ENCODE measurements around the gene ZIC3.
"Not testable (repeated sequence)": the region's sequence is repeated elsewhere in the genome, so short reads cannot be mapped to it uniquely, and the experiment has no call there.

The ZIC3 gene

DNA sequence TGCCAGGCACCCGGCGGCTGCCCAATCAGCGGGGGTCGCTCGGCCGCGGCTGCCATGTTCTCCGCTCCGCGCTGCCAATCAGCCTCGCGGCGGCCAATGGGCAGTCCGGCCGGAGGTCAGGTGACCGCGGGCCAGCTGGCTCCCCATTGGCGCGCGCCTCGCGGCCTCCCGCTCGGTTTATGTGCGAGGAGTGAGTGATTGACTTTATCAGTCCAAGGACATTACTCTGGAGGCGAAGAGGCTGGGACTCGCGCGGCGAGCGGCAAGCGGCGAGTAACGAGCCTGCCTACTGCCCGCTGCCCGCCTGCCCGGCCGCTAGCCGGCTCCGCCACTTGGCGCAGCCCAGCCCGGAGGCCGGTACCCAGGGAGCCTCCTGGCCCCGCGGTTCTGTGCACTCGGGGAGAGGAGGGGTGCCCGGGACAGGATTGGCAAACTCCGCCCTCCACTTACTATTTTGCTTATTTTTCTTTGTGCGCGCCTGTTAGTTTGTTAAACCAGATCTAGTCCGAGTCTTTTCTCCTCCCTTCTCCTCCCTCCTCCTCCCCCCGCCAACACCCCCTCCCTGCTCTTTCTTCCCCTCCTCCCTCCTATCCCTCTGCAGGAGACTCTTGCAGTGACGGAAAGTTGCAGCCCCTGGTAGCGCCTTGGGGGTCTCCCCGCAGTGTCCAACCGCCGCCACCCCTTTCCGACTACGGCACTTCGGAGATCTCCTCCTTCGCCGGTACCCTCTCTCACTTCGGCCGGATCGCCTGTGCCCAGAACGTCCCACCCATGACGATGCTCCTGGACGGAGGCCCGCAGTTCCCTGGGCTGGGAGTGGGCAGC is at the start of gene ZIC3:
Gene ZIC3 (plus strand): TSS at position 207 of the 825 bp plus-strand sequence. CDS start 565 bp downstream, at position 772.
- DNase-seq (ENCODE audit: low read depth): peak; percentile 2

DNA sequence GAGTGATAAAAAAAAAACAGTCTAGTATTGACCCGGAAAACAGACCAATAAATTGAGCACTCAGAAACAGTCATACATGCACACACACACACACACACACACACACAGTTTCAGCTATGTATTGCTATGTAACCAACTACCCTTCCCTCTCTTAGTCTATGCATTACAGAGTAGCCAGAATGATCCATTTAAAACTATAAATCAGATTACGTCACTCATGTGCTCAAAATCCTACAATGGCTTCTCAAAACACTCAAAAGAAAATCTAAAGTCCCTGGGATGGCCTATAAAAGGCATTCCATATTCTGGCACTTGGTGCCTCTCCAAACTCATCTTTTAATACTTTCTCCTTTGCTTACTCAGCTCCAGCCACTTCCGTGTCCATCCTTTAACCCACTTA is 46.5 kb upstream of the ZIC3 start:
- no peak for DNase-seq (ENCODE audit: low read depth)

DNA sequence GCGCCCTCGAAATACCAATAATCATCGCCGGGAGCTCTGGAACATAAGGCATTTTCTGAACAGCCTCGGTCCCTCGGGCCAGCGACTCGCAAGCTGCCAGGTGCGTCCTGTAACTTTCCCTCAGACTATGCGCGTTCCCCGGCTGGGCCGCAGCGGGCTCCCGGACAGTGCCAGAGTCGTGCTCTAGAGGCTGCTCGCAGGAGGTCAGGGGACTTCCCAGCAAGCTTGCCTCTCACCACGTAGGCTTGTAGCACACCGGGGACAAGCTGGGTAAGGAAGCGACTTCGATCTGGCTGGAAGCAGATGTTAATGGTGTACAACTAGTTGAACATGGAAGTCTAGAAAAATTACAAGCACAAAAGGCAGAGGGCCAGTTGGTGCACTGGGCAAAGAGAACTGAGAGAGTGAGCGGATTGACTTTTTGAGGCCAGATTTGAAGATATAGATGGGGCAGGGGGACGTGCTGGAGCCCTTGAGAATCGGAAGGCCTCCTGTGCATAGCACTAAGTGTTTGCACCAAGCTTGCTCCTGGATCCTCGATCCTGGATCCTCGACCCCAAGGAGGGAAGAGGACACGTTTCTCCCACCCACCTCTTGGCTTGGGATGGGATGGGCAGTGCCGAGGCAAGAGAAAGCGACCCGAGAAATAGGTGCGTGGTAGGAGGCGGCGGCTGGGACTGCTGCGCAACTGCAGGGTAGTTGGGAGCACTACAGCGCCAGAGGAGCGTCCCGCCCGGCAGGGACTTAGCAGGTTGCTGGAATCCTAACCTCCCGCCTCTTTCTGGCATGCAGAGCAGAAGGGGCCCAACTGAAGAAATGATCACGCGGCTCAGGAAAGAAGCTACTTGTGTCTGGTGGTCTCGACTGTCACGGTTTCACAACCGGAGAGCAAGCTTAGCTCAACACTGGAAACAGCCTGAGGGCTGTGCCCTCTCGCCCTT is 19.9 kb upstream of the ZIC3 start:
- no peak for DNase-seq (ENCODE audit: low read depth)

DNA sequence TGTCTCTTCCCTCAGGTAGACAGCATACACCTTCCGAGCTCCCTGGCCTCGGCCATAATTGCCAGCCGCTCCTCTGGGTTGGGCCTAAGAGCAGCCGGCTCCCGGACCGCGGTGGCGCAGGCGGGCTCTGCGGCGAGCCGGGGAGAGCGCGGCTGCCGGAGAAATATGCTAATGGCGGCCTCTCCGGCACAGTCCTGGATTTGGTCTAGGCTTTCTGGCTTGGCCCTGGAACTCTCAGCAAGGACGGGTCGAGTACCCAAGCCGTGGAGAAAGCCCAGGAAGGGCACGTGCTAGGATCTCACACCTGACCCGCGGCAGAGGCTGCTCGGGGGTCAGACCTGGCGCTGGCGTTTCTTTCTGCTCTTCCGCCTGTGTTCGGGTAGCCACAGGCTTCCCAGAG is 18.6 kb upstream of the ZIC3 start:
- DNase-seq (ENCODE audit: low read depth): no peak

DNA sequence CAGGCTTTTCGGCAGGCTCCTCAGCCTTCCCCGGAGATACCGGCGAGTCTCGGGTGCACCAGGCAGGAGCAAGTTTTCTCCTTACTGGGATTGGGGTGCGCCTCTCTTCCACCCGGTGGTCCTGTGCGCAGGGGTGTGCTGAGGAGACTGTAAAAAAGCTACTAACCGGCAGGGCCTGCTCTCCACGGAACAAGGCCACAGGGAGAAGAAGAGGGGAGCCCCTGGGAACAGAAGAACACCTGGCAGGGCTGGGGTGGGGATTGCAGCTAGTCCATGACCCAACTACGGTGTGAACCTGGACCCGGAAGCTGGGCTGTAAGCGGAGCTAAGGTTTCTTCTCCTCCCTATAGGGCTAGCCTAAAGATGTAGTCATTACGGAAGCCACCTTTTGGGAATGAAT is 17.7 kb upstream of the ZIC3 start:
- no peak for DNase-seq (ENCODE audit: low read depth)

DNA sequence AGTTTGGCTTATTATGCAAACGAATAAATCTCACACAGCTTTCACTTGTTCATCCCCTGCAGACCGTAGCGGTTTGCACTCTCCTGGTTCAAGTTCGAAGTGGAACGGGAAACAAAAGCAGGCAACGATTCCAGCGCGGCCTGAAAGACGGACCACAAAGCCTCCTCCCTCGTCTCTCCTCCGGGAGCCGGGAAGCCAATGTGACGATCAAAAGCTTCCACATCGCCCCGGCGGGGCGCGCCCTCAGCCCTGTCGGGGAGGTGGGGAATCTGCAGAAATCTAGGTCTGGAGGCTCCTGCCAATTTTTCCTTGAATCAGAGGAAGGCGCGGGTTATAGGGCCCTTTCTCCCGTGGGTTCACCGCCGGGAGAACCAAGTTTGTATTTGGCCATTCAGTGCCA is 16.9 kb upstream of the ZIC3 start:
- DNase-seq (ENCODE audit: low read depth): no peak

DNA sequence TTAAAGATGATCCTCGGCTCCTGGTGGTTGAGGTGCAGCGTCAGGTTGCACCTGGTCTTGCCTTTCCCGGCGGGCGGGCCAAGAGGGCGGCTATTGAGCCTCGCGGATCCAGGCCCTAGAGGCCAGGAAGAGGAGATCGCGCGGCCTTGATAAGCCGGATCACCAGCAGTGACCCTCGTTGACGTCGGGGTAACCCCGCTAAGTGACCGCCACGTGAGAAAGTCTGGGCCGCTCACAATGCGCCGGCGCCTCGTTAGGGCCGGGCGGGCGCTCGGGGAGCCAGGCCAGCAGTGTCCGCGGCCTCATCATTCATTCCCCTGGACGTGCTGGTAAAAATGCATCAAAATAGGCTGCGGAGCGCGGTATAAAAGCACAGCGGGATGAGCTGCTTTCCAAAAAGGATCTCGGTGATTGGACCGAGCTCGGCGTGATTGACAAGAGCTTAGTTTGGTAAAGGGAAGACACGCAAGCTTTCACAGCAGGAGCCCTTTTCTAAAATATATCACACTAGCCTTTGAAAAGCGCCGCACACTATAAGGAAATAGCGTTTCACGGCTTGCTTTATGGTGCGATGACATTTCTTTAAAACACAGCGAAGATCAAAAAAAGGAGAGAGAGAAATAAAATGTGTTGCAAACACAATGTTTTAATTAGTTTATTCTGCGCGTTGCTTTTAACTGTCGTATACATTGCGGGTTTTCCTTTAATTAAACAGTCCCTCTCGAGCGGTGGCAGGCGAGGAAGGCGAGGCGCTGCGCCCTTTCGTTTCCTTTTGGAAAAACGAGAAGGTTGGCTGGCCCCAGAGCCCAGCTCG is 15.9 kb upstream of the ZIC3 start:
- DNase-seq (ENCODE audit: low read depth): no peak

DNA sequence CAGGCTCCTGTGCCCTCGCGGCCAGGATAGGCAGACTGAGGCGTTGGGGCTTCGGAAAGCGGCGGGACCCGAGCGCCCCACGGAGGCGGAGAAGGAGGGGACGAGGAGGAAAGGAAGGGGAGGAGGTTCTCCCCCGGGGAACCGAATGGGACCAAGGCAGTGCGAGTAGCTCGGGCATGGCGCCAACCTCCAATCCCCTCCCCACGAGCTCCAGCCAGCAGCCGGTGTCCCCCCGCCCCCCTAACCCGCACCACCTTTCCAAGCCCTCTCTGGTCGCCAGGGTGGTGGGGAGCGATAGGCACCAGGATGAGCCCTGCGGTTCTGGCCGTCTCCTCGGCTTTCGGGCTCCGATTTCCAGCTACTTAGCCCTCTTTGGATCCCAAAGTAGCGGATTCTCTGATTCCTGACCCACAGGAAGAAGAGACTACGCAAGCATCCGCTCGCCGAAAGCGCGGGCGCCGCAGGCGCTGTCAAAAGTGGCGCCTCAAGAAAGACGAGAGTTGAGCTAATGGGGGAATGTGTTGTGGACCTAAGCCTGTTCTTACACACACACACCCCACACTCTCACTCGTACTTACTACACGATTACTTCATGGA is 15.2 kb upstream of the ZIC3 start:
- no peak for DNase-seq (ENCODE audit: low read depth)

DNA sequence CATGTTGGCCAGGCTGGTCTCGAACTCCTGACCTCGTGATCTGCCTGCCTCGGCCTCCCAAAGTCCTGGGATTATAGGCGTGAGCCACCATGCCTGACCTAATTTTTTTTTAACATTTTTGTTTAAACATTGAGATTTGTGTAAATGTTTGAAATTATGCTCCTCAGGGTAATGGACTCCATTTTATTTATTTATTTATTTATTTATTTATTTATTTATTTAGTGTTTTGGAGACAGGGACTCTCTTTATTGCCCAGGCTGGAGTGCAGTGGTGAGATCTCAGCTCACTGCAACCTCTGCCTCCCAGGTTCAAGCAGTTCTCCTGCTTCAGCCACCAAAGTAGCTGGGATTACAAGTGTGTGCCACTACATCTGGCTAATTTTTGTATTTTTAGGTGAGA is 13.8 kb upstream of the ZIC3 start:
- DNase-seq (ENCODE audit: low read depth): not testable (repeated sequence)

DNA sequence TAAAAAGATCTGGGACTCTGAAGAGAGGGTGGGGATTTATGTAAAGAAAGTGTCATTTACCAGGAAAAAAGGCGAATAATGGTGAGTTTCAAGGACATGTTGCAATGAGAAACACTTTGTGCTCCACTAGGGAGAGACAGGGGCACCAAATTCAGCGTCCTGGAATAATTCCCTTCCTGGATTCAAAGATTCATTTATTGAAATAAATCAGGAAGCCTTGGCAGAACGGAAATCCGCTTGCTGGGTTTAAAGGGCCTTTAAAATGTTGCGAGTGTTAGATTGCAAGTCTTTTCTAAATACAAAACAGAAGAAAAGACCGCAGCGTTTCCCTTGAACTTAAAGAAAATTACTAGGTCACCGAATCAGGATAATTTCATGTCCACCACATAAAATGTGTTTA is 3.8 kb upstream of the ZIC3 start:
- no peak for DNase-seq (ENCODE audit: low read depth)

DNA sequence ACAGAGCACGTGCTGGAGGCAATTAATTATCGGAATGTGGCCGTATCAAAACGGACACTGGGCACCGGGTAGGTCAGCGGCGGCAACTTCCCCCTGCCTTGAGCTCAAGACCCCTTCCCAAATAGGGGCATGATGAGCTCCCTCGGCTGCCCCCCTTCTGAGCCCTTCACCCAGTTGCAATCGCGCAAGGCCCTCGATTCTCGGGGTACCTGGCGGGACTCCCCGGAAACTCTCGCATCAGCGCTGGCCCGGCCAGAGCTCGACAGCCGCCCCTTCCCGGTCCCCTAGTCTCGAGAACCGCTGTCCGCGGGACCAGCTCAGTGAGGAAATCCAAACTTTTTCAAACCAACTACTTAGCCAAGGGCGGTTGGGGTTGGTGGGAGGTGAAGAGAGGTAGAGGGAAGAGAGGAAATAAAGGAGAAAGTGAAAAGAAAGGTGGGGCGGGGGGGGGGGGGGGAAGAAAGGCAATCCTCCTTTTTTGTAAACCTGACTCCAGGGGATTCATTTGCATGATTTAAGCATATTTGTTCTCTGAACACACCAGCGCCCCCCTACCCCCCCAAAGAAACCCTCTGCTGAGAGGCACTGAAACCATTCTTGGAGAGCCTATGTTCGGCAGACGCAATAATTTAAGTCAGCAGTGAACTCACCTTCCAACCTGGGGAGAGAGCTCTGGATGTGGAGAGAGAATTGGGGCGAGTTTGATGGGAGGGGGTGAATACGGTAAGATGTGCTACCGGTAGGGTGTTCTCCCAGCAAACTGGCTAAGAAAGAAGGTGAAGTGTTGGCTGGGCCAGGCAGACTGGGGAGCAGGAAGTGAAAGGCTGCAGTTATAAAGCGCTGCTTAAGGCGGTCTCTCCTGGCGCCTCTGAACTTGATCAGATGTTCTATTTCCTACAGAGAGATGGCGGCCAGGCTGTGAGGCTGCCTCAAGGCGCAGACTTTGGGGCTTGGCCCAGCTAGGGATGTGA is 2.0 kb upstream of the ZIC3 start:
- DNase-seq (ENCODE audit: low read depth): no peak

DNA sequence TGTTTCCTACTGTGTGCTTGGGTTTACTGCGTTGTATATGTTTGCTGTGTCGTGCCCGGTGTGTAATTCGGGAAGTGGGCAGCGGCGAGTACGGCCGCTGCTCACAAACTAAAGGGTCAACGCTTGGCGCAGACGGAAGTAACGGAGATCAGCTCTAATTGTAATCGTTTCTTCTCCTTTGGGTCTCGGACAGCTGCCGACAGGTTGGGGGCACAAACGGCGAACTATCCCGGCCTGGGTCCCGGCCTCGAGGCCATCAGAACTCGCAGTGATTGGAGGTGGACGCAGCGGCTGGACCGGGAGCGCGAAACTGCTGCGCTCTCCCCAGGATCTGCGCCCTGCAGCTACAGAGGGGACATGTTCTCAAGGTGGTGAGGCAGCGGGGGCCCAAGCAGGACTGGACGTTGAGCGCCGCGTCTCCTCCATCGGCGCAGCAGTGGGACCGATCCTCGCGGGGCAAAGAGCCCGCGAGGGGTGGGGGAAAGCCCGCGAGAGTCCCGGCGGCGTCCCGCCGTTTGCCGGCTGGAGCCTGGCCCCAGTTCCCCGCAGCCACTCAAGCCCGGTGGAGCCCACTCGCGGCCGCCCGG is 516 bp upstream of the ZIC3 start:
- no peak for DNase-seq (ENCODE audit: low read depth)

DNA sequence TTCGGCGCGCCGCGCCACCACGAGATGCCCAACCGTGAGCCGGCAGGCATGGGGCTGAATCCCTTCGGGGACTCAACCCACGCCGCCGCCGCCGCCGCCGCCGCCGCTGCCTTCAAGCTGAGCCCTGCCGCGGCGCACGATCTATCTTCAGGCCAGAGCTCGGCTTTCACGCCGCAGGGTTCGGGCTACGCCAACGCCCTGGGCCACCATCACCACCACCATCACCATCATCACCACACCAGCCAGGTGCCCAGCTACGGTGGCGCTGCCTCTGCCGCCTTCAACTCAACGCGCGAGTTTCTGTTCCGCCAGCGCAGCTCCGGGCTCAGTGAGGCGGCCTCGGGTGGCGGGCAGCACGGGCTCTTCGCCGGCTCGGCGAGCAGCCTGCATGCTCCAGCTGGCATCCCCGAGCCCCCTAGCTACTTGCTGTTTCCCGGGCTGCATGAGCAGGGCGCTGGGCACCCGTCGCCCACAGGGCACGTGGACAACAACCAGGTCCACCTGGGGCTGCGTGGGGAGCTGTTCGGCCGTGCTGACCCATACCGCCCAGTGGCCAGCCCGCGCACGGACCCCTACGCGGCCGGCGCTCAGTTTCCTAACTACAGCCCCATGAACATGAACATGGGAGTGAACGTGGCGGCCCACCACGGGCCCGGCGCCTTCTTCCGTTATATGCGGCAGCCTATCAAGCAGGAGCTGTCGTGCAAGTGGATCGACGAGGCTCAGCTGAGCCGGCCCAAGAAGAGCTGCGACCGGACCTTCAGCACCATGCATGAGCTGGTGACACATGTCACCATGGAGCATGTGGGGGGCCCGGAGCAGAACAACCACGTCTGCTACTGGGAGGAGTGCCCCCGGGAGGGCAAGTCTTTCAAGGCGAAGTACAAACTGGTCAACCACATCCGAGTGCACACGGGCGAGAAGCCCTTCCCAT is 1.1 kb downstream of the ZIC3 start:
- DNase-seq (ENCODE audit: low read depth): no peak

DNA sequence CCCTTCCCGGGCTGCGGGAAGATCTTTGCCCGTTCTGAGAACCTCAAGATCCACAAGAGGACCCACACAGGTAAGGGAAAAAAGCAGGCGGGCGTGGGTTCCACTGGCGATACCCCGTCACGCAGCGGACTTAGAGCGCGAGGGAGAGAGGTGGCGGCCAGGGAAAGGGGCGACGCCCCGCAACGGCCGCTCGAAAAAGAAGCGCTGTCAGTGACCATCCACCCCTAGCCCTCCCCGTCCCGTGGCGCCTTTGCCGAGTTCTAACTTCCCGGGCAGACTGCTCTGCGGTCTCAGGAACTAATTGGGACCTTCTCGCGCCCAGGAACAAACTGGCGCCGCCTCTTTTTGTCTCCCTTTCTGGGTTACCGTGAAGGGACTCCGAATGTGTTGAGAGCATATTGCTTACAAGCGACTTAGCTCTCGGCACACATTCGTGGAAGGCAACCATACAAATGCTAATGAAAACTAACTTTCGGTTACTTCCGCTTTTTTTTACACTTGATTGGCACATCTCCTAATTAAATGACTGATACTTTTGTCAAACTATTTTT is 1.8 kb downstream of the ZIC3 start:
- no peak for DNase-seq (ENCODE audit: low read depth)

DNA sequence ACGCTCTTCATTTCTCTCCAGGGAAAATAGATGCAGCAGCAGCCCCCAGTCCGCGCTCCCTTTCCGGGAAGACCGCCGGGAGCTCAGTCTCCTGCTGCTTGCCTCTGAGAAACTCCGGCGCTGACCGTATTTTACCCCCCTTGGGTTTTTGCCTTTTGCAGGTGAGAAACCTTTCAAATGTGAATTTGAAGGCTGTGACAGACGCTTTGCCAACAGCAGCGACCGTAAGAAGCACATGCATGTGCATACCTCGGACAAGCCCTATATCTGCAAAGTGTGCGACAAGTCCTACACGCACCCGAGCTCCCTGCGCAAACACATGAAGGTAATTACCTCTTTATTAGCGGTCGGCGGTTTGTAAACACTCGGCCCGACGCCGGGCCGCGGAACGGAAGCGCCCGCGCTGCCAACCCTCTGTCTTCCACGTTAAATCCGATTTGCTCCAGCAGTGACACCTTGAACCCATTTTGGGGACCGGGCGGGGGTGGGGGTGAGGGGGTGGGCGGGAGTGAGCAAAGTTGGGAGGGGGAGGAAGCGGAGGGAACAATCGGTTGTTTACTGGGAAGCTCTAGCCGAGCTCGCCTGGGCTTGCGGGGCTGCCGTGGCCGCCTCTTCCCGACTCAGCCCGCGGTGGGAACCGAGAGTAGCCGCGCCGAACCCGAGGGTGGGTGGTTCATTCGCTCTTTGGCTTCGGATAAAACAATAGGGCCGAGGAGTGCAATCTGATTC is 3.0 kb downstream of the ZIC3 start:
- no peak for DNase-seq (ENCODE audit: low read depth)

DNA sequence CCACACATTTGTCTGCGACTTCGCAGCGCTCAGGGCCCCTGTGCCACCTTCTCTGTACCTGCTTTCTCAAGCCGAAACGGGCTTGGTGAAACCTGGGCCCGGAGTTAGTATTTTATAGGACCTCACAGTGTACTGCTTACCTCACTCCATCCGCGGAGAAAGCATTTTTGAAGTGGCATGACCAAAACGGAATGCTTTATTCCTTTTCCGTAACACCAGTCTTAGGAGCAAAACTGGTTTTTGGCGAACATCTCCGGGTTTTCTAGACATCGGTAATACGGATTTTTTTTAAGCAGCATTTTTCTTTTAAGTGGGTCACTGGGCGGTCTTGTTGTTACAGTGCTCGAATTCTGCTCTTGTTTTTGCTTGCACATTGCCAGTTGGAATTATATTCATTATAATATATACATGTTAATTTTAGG is 3.6 kb downstream of the ZIC3 start:
- no peak for DNase-seq (ENCODE audit: low read depth)

DNA sequence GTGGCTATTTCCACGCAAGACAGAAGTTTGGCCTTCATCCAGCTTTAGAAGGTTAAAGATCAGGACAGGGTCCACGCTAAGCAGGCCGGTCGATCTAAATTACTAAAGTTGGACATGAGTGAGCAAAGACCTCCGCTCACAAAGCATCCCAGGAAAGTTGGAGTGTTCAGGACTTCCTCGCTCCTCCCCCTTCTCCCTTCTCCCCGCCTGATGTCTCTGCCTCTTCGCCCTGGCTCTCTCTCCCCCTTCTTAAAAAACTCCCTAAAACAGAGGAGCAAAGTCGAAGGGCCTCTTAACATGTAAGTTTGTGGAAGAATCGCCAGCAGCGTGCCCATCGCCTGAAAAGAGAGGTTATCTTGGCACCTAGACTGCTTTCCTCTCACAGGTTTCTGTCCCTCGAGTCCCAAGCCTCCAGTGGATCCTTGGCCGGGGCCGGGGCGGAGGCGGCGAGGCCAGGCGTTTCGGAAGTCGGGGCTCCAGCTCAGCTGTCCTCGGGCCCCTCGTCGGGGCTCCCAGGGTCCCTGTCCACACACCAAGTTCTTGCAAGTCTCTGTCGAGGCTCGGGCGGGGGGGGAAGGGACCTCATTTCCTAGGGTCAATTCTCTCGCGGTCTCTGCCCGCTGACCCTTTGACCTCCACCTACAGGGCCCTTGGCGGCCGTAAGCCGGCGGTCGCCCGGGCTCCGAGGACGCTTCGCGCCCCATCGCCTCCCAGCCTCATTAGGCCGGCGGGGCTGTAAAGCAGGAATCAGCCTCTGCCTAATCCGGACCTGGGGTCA is 7.6 kb downstream of the ZIC3 start:
- DNase-seq (ENCODE audit: low read depth): no peak
